Limb (tissue), 2 donors: ENCODE measurements around the gene FBXL5.
"Not testable (repeated sequence)": the region's sequence is repeated elsewhere in the genome, so short reads cannot be mapped to it uniquely, and the experiment has no call there.

Source experiments
- DNase-seq, 2 donors: peaks; one replicate each; pipeline ENCODE4 v3.0.0-alpha.2; 2016; ENCODE audit errors: extremely low spot score in 2 of 2

The FBXL5 gene

GRCh38 chr4:15651676-15652075, 3.5 kb downstream of the FBXL5 start:
- DNase-seq, result no peak

GRCh38 chr4:15649914-15650545, 5.1 kb downstream of the FBXL5 start:
- no peak for DNase-seq

- no peak for DNase-seq
Observed at GRCh38 chr4:15648600-15648999, 6.6 kb downstream of the FBXL5 start.

- no peak for DNase-seq
Observed at GRCh38 chr4:15638418-15638817, 16.7 kb downstream of the FBXL5 start.

- DNase-seq, result no peak
Observed at GRCh38 chr4:15636818-15637217, 18.3 kb downstream of the FBXL5 start.

GRCh38 chr4:15617407-15617806, 37.8 kb downstream of the FBXL5 start:
- not testable (repeated sequence) for DNase-seq

GRCh38 chr4:15614891-15615290, 40.3 kb downstream of the FBXL5 start:
- DNase-seq, result not testable (repeated sequence)

- no peak for DNase-seq
Observed at GRCh38 chr4:15612136-15612535, 43.0 kb downstream of the FBXL5 start.

- DNase-seq, result no peak
Observed at GRCh38 chr4:15610855-15611254, 44.3 kb downstream of the FBXL5 start.

GRCh38 chr4:15605537-15605936, 49.6 kb downstream of the FBXL5 start:
- DNase-seq, result no peak

- DNase-seq, result no peak
Observed at GRCh38 chr4:15601862-15602261, 53.3 kb downstream of the FBXL5 start.

- DNase-seq, result no peak
Observed at GRCh38 chr4:15600176-15600575, 55.0 kb downstream of the FBXL5 start.

GRCh38 chr4:15598644-15599043, 56.5 kb downstream of the FBXL5 start:
- no peak for DNase-seq

GRCh38 chr4:15592799-15593198, 62.4 kb downstream of the FBXL5 start:
- no peak for DNase-seq

- no peak for DNase-seq
Observed at GRCh38 chr4:15587649-15588048, 67.5 kb downstream of the FBXL5 start.

- no peak for DNase-seq
Observed at GRCh38 chr4:15586066-15586465, 69.1 kb downstream of the FBXL5 start.

GRCh38 chr4:15585331-15585730, 69.8 kb downstream of the FBXL5 start:
- no peak for DNase-seq

- no peak for DNase-seq
Observed at GRCh38 chr4:15584785-15585184, 70.4 kb downstream of the FBXL5 start.

- no peak for DNase-seq
Observed at GRCh38 chr4:15577508-15577907, 77.6 kb downstream of the FBXL5 start.

- DNase-seq, result no peak
Observed at GRCh38 chr4:15575966-15576365, 79.2 kb downstream of the FBXL5 start.

- no peak for DNase-seq
Observed at GRCh38 chr4:15569746-15570145, 85.4 kb downstream of the FBXL5 start.

GRCh38 chr4:15568821-15569220, 86.3 kb downstream of the FBXL5 start:
- no peak for DNase-seq

GRCh38 chr4:15563871-15564270, 91.3 kb downstream of the FBXL5 start:
- DNase-seq, result no peak

- no peak for DNase-seq
Observed at GRCh38 chr4:15562623-15563022, 92.5 kb downstream of the FBXL5 start.
